ENCODE data around the gene SERTAD4. TPM values are rescaled to one million over a fixed set of nuclear protein-coding genes. Genes with fewer than 3 reads are reported as not detected.

The SERTAD4 gene
- polyA plus RNA-seq, 1 experiment: 6.2 TPM

DNA sequence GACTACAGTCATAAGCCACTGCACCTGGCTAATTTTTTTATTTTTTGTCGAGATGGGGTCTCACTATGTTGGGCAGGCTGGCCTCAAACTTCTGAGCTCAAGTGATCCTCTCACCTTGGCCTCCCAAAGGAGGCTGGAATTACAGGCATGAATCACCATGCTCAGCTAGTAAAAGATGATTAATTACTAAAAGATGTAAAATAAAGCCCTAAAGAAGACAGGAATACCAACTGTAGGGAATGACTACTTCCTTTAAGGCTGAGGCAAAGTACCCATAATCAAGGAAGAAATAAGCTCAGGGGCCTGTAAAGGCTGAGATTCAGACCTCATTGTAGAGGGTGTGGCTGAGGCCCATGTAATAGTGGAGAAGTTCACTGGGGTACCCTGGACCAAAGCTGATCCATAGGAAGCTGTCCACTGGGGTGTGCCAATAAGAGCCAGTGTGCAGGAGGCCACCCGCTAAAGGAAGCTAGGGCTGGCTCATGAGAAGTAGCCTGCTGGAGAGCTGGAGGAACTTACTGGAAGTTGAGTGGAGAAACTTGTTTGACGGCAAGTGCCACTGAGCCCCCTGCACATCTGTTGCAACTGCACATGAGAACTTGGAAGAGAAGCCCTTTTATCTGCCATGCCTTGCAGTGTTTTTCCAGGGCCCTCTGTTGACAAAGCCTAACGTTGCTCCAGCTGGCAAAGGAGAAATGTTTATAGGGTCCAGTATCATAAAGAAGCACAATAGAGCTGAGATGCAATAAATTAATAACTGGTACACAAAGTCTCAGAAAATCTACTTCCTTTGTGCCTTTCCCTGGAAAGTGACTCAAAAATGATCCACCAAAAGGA, 17.8 kb upstream of the SERTAD4 start:
- TF ChIP-seq, protein P1, sequence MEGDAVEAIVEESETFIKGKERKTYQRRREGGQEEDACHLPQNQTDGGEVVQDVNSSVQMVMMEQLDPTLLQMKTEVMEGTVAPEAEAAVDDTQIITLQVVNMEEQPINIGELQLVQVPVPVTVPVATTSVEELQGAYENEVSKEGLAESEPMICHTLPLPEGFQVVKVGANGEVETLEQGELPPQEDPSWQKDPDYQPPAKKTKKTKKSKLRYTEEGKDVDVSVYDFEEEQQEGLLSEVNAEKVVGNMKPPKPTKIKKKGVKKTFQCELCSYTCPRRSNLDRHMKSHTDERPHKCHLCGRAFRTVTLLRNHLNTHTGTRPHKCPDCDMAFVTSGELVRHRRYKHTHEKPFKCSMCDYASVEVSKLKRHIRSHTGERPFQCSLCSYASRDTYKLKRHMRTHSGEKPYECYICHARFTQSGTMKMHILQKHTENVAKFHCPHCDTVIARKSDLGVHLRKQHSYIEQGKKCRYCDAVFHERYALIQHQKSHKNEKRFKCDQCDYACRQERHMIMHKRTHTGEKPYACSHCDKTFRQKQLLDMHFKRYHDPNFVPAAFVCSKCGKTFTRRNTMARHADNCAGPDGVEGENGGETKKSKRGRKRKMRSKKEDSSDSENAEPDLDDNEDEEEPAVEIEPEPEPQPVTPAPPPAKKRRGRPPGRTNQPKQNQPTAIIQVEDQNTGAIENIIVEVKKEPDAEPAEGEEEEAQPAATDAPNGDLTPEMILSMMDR (IDR thresholded peaks at IDR 0.05; ENCODE audit: insufficient read depth, low read depth, low read length): no peak
- Histone ChIP-seq H3K27me3 (ENCODE audit: control insufficient read depth, insufficient read depth, low read length) (no peaks in the 10 kb centered on the region), H3K4me3 (ENCODE audit: low read depth, low read length) (no peak overlapping the region), H3K36me3 (ENCODE audit: control insufficient read depth, insufficient read depth, low read length) (no peaks in the 10 kb centered on the region)
- POLR2A ChIA-PET: no interaction called here
- DNase-seq (ENCODE audit: low read depth): no peak
- CTCF ChIA-PET: interaction anchor here (0.6 kb wide), 1 partner anchor 11 kb away, joined by 3 read pairs; no protein-coding TSS in a partner anchor

DNA sequence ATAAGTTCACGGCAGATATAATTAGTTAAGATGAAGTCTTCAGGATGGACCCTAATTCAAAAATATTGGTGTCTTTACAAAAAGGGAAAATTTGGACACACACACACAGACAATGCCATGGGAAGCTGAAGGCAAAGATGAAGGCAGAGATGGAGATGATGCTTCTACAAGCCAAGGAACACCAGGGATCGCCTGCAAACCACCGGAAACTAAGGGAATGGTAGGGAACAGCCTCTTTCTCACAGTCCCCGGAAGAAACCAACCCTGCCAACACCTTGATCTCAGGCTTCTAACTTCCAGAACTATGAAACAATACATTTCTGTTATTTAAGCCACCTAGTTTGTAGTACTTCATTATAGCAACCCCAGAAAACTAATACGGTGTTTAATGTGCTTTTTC, 15.1 kb upstream of the SERTAD4 start:
- POLR2A ChIA-PET: no interaction called here
- CTCF ChIA-PET: no interaction called here

DNA sequence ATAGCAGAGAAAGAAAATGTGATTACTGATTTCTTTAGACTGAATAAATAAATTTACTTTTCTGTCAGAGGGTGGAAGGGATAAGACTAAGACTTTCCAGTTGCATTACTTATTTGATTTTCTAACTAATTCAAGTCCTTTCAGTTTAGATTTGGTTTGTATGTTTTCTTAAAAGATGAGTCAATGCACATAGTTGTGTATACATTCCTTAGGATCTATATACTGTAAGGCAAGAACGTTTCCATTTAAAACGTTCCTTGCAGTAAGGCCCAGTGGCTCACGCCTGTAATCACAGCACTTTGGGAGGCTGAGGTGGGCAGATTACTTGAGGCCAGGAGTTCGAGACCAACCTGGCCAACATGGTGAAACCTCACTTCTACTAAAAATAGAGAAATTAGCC, 14.5 kb upstream of the SERTAD4 start:
- H3K27me3 ChIP-seq (ENCODE audit: control insufficient read depth, insufficient read depth, low read length): no peaks in the 10 kb centered on the region
- DNase-seq (ENCODE audit: low read depth): no peak
- H3K4me3 ChIP-seq (ENCODE audit: low read depth, low read length): no peak overlapping the region
- CTCF ChIA-PET: no interaction called here
- POLR2A ChIA-PET: no interaction called here
- no peaks in the 10 kb centered on the region for H3K36me3 ChIP-seq (ENCODE audit: control insufficient read depth, insufficient read depth, low read length)
- TF ChIP-seq, protein P1 (IDR thresholded peaks at IDR 0.05; ENCODE audit: insufficient read depth, low read depth, low read length): no peak

More for the DNA sequence above, 15.1 kb upstream of the SERTAD4 start:
- Histone ChIP-seq H3K27me3 (ENCODE audit: control insufficient read depth, insufficient read depth, low read length) (no peaks in the 10 kb centered on the region), H3K4me3 (ENCODE audit: low read depth, low read length) (no peak overlapping the region), H3K36me3 (ENCODE audit: control insufficient read depth, insufficient read depth, low read length) (no peaks in the 10 kb centered on the region)
- TF ChIP-seq, protein P1 (IDR thresholded peaks at IDR 0.05; ENCODE audit: insufficient read depth, low read depth, low read length): no peak
- no peak for DNase-seq (ENCODE audit: low read depth)

DNA sequence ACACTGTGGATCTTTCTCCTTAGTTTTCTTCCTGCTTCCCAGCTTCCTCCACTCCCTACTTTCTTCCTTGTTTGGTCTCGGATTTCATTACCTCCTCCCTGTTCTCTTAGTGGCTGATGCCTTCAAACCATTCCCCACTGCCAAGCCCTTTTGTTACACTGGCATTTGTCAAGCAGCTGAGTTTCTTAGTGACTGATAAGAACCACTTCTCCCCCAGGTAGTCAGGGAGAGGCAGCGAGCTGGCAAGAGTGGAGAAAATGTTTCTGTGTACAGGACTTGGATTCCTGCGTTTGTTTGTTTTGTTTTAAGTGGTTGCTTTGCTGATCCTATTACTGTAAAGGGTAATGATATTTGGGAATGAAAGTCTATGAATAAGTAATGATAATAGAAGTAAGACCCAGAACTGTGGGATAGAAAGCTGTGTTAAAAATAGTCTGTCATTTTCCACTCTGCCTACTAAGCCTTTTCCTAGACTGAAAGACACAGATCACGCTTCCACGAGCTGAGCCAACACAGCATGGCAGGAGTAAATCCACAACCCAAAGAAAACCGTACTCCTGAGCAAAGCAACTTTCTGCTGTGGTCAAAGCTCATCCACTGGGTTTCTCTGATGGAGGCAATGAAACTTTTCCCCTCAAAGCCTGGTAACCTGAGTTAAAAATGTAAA, 10.1 kb upstream of the SERTAD4 start:
- H3K36me3 ChIP-seq (ENCODE audit: control insufficient read depth, insufficient read depth, low read length): no peaks in the 10 kb centered on the region
- ChIA-PET POLR2A (no interaction called here), CTCF (interaction anchor here (1.1 to 1.6 kb wide), 2 partner anchors 11 to 18 kb away, joined by 3 to 5 read pairs; partner anchors contain the start of gene SERTAD4)
- no peak overlapping the region for H3K4me3 ChIP-seq (ENCODE audit: low read depth, low read length)
- no peak for DNase-seq (ENCODE audit: low read depth)
- no peaks in the 10 kb centered on the region for H3K27me3 ChIP-seq (ENCODE audit: control insufficient read depth, insufficient read depth, low read length)
- TF ChIP-seq, protein P1 (IDR thresholded peaks at IDR 0.05; ENCODE audit: insufficient read depth, low read depth, low read length): no peak

DNA sequence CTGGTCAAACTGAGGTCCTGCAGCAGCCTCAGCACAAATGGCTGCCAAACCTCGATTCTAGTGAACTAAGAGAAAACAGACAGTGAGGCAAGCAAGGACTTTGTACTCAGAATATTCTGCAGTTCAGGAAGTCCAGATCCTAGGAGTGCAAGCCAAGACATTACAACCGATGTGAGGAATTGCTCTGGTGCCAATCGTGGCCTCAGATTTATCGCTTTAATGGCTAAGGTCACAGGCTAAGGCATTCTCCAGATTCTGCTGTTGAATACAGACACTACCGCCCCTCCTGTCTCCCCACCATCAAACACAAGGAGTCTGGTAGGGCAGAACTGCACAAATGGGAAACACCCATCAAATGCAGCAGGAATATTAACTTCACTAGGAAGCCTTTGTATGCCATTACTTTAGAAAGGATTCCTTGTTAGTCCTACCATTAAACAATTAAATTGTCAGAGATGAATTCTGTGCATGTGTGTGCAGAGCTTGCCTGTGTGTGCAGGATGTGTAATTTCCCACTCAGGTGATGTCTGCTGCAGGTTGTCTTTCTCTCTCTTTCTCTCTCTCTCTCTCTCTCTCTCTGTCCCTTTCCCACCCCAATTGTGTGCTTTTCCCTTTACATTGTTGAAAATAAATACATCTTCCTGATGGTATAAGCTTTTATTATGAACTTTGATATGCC, 9.2 kb upstream of the SERTAD4 start:
- Histone ChIP-seq H3K27me3 (ENCODE audit: control insufficient read depth, insufficient read depth, low read length) (no peaks in the 10 kb centered on the region), H3K36me3 (ENCODE audit: control insufficient read depth, insufficient read depth, low read length) (no peaks in the 10 kb centered on the region), H3K4me3 (ENCODE audit: low read depth, low read length) (no peak overlapping the region)
- CTCF ChIA-PET: no interaction called here
- TF ChIP-seq, protein P1 (IDR thresholded peaks at IDR 0.05; ENCODE audit: insufficient read depth, low read depth, low read length): no peak
- POLR2A ChIA-PET: no interaction called here
- no peak for DNase-seq (ENCODE audit: low read depth)

Measured in BJ (cell line).